IMR-90 (cell line): Measurements from ENCODE around the gene PAN3. TPM values are rescaled to one million over a fixed set of nuclear protein-coding genes. Genes with fewer than 3 reads are reported as not detected.

Experiments
- ATAC-seq: fragments of 200-7000 bp; cut with Tn5 transposase; 2 replicates; pipeline ENCODE4 v1.9.1; 2020; ENCODE audit warnings: low read depth, mild to moderate bottlenecking, moderate library complexity
- BruUV-seq: library from RNA; stranded (reverse); fragments of 400-500 nt; replicated peaks from 2 replicates; lab custom pipeline; 2021; lab: Mats Ljungman, UMichigan
- CTCF ChIA-PET: fragments of 300-600 bp; formaldehyde crosslinking; extraction: SDS; loops from one replicate; lab custom pipeline; 2021; ENCODE audit warnings: antibody characterized with exemption; lab: Yijun Ruan, JAX
- POLR2A ChIA-PET: fragments of 300-600 bp; sonication (Branson Sonifier 250); formaldehyde crosslinking; loops from one replicate; lab custom pipeline; 2022; ENCODE audit warnings: antibody characterized with exemption; ENCODE audit not compliant: unreplicated experiment; lab: Charles Lee
- DNase-seq: peaks from one replicate; pipeline ENCODE4 v3.0.0; 2013
- H2AFZ ChIP-seq: replicated peaks from 2 replicates; pipeline ENCODE3; 2013; ENCODE audit warnings: low read length, mild to moderate bottlenecking; ENCODE audit not compliant: poor library complexity
- H2AK5ac ChIP-seq: 2 replicates; pipeline ENCODE4 v1.6.1; 2013; ENCODE audit warnings: low read depth, low read length, inconsistent platforms
- H2AK9ac ChIP-seq: replicated peaks from 2 replicates; pipeline ENCODE3; 2013; ENCODE audit warnings: mild to moderate bottlenecking, low read depth, low read length, moderate library complexity; ENCODE audit not compliant: poor library complexity
- H2BK120ac ChIP-seq: 2 replicates; pipeline ENCODE4 v1.6.1; 2013; ENCODE audit warnings: low read depth, low read length, inconsistent platforms
- H2BK15ac ChIP-seq: 3 replicates; pipeline ENCODE4 v1.6.1; 2013; ENCODE audit warnings: low read depth, low read length, inconsistent platforms
- H2BK20ac ChIP-seq: 2 replicates; pipeline ENCODE4 v1.6.1; 2013; ENCODE audit warnings: low read depth, mild to moderate bottlenecking, inconsistent platforms, low read length, moderate library complexity
- H2BK5ac ChIP-seq: 2 replicates; pipeline ENCODE4 v1.6.1; 2013; ENCODE audit warnings: mild to moderate bottlenecking, low read depth, low read length, inconsistent platforms; ENCODE audit not compliant: poor library complexity, severe bottlenecking
- H3K14ac ChIP-seq: replicated peaks from 2 replicates; pipeline ENCODE4 v1.6.1; 2013; ENCODE audit warnings: low read depth, low read length, inconsistent platforms
- H3K18ac ChIP-seq: 2 replicates; pipeline ENCODE4 v1.6.1; 2013; ENCODE audit warnings: low read depth, low read length, control low read depth
- H3K23ac ChIP-seq: 2 replicates; pipeline ENCODE4 v1.6.1; 2013; ENCODE audit warnings: low read depth, low read length, inconsistent platforms
- H3K27ac ChIP-seq: 2 replicates; pipeline ENCODE4 v1.5.1; 2013; ENCODE audit warnings: mild to moderate bottlenecking, control low read depth, low read length; ENCODE audit not compliant: insufficient read depth
- H3K27me3 ChIP-seq: 2 replicates; pipeline ENCODE4 v1.6.1; 2013; ENCODE audit warnings: low read length; ENCODE audit not compliant: control insufficient read depth, insufficient read depth
- H3K36me3 ChIP-seq: 2 replicates; pipeline ENCODE4 v1.6.1; 2013; ENCODE audit warnings: low read length, mixed read lengths; ENCODE audit not compliant: control insufficient read depth, insufficient read depth
- H3K4ac ChIP-seq: 2 replicates; pipeline ENCODE4 v1.6.1; 2013; ENCODE audit warnings: low read depth, low read length, inconsistent platforms
- H3K4me1 ChIP-seq: 2 replicates; pipeline ENCODE4 v1.6.1; 2013; ENCODE audit warnings: low read length, mixed read lengths; ENCODE audit not compliant: control insufficient read depth, insufficient read depth
- H3K4me2 ChIP-seq: 2 replicates; pipeline ENCODE4 v1.6.1; 2013; ENCODE audit warnings: low read depth, mild to moderate bottlenecking, control low read depth, low read length, moderate library complexity
- H3K4me3 ChIP-seq: 2 replicates; pipeline ENCODE4 v1.5.1; 2013; ENCODE audit warnings: low read depth, mild to moderate bottlenecking, control low read depth, low read length, moderate library complexity; ENCODE audit not compliant: insufficient read depth
- H3K56ac ChIP-seq: 2 replicates; pipeline ENCODE4 v1.6.1; 2013; ENCODE audit warnings: low read length, inconsistent platforms; ENCODE audit not compliant: insufficient read depth; ENCODE audit errors: extremely low read depth
- H3K79me1 ChIP-seq, 2 experiments: 2 replicates each; pipeline ENCODE4 v1.6.1; 2013; ENCODE audit warnings: low read length in 2 of 2, inconsistent platforms in 1 of 2, low read depth in 1 of 2
- H3K9ac ChIP-seq: 2 replicates; pipeline ENCODE4 v1.6.1; 2013; ENCODE audit warnings: low read depth, low read length, control low read depth
- H3K9me1 ChIP-seq: 2 replicates; pipeline ENCODE4 v1.6.1; 2013; ENCODE audit warnings: low read length, inconsistent platforms; ENCODE audit not compliant: insufficient read depth
- H3K9me3 ChIP-seq: 2 replicates; pipeline ENCODE4 v1.6.1; 2013; ENCODE audit warnings: low read length; ENCODE audit not compliant: control insufficient read depth, insufficient read depth
- H4K20me1 ChIP-seq: 2 replicates; pipeline ENCODE4 v1.6.1; 2013; ENCODE audit warnings: low read length, inconsistent platforms; ENCODE audit not compliant: insufficient read depth
- H4K5ac ChIP-seq: 2 replicates; pipeline ENCODE4 v1.6.1; 2013; ENCODE audit warnings: mild to moderate bottlenecking, low read depth, low read length, control low read depth
- H4K8ac ChIP-seq, 2 experiments: 2 replicates each; pipeline ENCODE4 v1.6.1; 2013; ENCODE audit warnings: low read depth in 2 of 2, low read length in 2 of 2, control low read depth in 1 of 2, inconsistent platforms in 1 of 2
- H4K91ac ChIP-seq: 2 replicates; pipeline ENCODE4 v1.6.1; 2013; ENCODE audit warnings: low read depth, low read length, inconsistent platforms; ENCODE audit not compliant: insufficient read depth
- BHLHE40 ChIP-seq: fragments of 150-350 bp; IDR thresholded peaks from 2 replicates; pipeline ENCODE4 v1.6.1; 2016; ENCODE audit warnings: mild to moderate bottlenecking, low read depth, low read length
- CEBPB ChIP-seq: IDR thresholded peaks from 2 replicates; pipeline ENCODE4 v1.6.1; 2012; ENCODE audit warnings: low read depth, low read length, improper control_type of control experiment
- POLR2A ChIP-seq: IDR thresholded peaks from 2 replicates; pipeline ENCODE4 v1.6.1; 2012; ENCODE audit warnings: mild to moderate bottlenecking, low read depth, low read length
- RCOR1 ChIP-seq: IDR thresholded peaks from 2 replicates; pipeline ENCODE4 v1.6.1; 2012; ENCODE audit warnings: mild to moderate bottlenecking, low read length, improper control_type of control experiment; ENCODE audit not compliant: insufficient replicate concordance
- dilution Hi-C: fragments of 300-500 bp; cut with HindIII; formaldehyde crosslinking; loops from one replicate; pipeline ENCODE4 v1.14.3; 2018; ENCODE audit warnings: low sequenced_read_pairs; ENCODE audit not compliant: unreplicated experiment
- in situ Hi-C: fragments of 300-500 bp; cut with MboI; formaldehyde crosslinking; loops from 3 replicates; pipeline ENCODE4 v1.14.3; 2019; ENCODE audit warnings: low sequenced_read_pairs, inconsistent platforms, mixed read lengths
- intact Hi-C: fragments of 100-400 bp; cut with micrococcal nuclease; formaldehyde crosslinking; loops from 2 replicates; pipeline ENCODE4 v1.10.0; 2022
- polyA plus RNA-seq, 3 experiments: library from polyadenylated mRNA; depleted of rRNA; stranded (reverse); fragments of >200 nt; gene quantifications; 2 replicates each; pipeline ENCODE4 v1.2.3, GENCODE V29; 2012; ENCODE audit warnings: low replicate concordance in 1 of 3
- total RNA-seq: library from RNA; depleted of rRNA; stranded (reverse); fragments of >200 nt; gene quantifications from 2 replicates; pipeline ENCODE4 v1.2.3, GENCODE V29; 2012
- TF ChIP-seq, protein P1 (sequence below): fragments of 150-350 bp; IDR thresholded peaks from 2 replicates; pipeline ENCODE4 v1.6.1; 2016; ENCODE audit warnings: low read depth, mild to moderate bottlenecking, low read length, moderate library complexity, borderline replicate concordance

PAN3 gene
- total and polyA plus RNA-seq, 2 of the 4 experiments (the other 2 are of a cell fraction) = 6.6 to 15.1 TPM

DNA sequence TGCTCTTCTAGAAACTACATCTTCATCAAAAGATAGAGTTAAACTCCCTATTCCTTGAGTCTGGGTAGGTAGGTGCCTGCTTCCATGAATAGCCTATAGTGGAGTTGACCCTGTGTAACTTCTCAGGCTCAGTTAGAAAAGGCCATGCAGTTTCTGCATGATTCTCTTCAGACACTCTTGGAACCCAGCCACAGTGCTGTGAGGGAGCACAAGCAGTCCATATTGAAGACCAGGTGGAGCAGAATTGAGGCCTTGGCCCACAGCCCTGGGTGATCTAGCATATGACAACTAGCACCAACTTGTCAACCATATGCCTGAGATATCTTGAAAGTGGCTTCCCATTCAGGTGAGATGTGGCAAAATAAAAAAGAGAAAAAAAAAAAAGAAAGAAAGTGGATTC is 10.3 kb upstream of the PAN3 start:
- H4K91ac ChIP-seq = no peak overlapping the region
- H3K4ac ChIP-seq = no peak overlapping the region
- H4K5ac ChIP-seq = no peak overlapping the region
- no peak overlapping the region for H2BK15ac ChIP-seq
- H3K36me3 ChIP-seq = no peaks in the 10 kb centered on the region
- H2AK5ac ChIP-seq = no peak overlapping the region
- peaks cover 4% of the 10 kb centered on the region; the same call in 1 of the 2 replicates for H3K9me1 ChIP-seq
- H3K79me1 ChIP-seq = no peaks in the 10 kb centered on the region
- no peak overlapping the region for H3K14ac ChIP-seq
- DNase-seq = no peak
- dilution Hi-C loops = no loop called here
- H3K4me2 ChIP-seq = no peak overlapping the region
- H4K20me1 ChIP-seq = no peaks in the 10 kb centered on the region
- no peak for ATAC-seq
- no peak overlapping the region for H3K4me3 ChIP-seq
- no peak overlapping the region for H4K8ac ChIP-seq
- no peaks in the 10 kb centered on the region for H3K27me3 ChIP-seq
- H2BK120ac ChIP-seq = no peak overlapping the region
- BruUV-seq = no TSS peak
- no peak overlapping the region for H2BK5ac ChIP-seq
- ChIA-PET CTCF (no interaction called here), POLR2A (no interaction called here)
- H3K27ac ChIP-seq = no peak overlapping the region
- TF ChIP-seq RCOR1 (no peak), POLR2A (no peak), CEBPB (no peak), BHLHE40 (no peak)
- TF ChIP-seq, protein P1, sequence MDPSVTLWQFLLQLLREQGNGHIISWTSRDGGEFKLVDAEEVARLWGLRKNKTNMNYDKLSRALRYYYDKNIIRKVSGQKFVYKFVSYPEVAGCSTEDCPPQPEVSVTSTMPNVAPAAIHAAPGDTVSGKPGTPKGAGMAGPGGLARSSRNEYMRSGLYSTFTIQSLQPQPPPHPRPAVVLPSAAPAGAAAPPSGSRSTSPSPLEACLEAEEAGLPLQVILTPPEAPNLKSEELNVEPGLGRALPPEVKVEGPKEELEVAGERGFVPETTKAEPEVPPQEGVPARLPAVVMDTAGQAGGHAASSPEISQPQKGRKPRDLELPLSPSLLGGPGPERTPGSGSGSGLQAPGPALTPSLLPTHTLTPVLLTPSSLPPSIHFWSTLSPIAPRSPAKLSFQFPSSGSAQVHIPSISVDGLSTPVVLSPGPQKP = no peak
- no peak overlapping the region for H2AK9ac ChIP-seq
- no peak overlapping the region for H2BK20ac ChIP-seq
- no peak overlapping the region for H3K9ac ChIP-seq
- peaks cover 2% of the 10 kb centered on the region; the same call in 1 of the 2 replicates for H3K4me1 ChIP-seq
- no peaks in the 10 kb centered on the region for H3K9me3 ChIP-seq
- intact Hi-C loops = no loop called here
- in situ Hi-C loops = no loop called here
- no peak overlapping the region for H3K23ac ChIP-seq
- no peak overlapping the region for H2AFZ ChIP-seq
- no peak overlapping the region for H3K18ac ChIP-seq
- H3K56ac ChIP-seq = no peak overlapping the region
